HCT116 (cell line): ENCODE data around the gene ZBTB24.

Experiments used
- CTCF ChIP-seq, 3 experiments: fragments of 200-600 bp in 1 of 3; sonication (generic) in 1 of 3; IDR thresholded peaks in 2 of 3; conservative IDR thresholded peaks in 1 of 3; 2 replicates each; pipeline ENCODE4 v1.5.1; 2012 to 2017; ENCODE audit warnings: low read depth in 2 of 3, low read length in 2 of 3, antibody characterized with exemption in 1 of 3, borderline replicate concordance in 1 of 3, control low read depth in 1 of 3, mild to moderate bottlenecking in 1 of 3, mixed read lengths in 1 of 3, mixed run types in 1 of 3, moderate library complexity in 1 of 3; ENCODE audit not compliant: insufficient read depth in 1 of 3
- EZH2 ChIP-seq: fragments of 200-600 bp; sonication (generic); IDR thresholded peaks from 2 replicates; pipeline ENCODE4 v1.6.1; 2017; ENCODE audit warnings: antibody characterized with exemption, mixed run types
- POLR2A ChIP-seq: IDR thresholded peaks from 2 replicates; pipeline ENCODE4 v1.7.0; 2011; ENCODE audit warnings: borderline replicate concordance; ENCODE audit not compliant: insufficient read depth, insufficient read length; ENCODE audit errors: extremely low read depth
- POLR2AphosphoS5 ChIP-seq: IDR thresholded peaks from 2 replicates; pipeline ENCODE4 v1.6.1; 2011; ENCODE audit warnings: mild to moderate bottlenecking, low read depth, low read length, moderate library complexity
- RAD21 ChIP-seq: IDR thresholded peaks from 2 replicates; pipeline ENCODE4 v1.6.1; 2012; ENCODE audit warnings: low read depth, mild to moderate bottlenecking
- ZNF274 ChIP-seq: fragments of 200-500 bp; sonication (Bioruptor generic); IDR thresholded peaks from 2 replicates; pipeline ENCODE4 v1.6.1; 2014; ENCODE audit warnings: mild to moderate bottlenecking, low read depth, low read length, inconsistent platforms
- TF ChIP-seq, protein P1 (sequence below): IDR thresholded peaks from 2 replicates; pipeline ENCODE4 v1.6.1; 2012
- TF ChIP-seq, protein P2 (sequence below): IDR thresholded peaks from 2 replicates; pipeline ENCODE4 v1.6.1; 2012; ENCODE audit warnings: low read depth

- TF ChIP-seq, protein P1, sequence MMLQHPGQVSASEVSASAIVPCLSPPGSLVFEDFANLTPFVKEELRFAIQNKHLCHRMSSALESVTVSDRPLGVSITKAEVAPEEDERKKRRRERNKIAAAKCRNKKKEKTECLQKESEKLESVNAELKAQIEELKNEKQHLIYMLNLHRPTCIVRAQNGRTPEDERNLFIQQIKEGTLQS, result no peak
- TF ChIP-seq CTCF (IDR thresholded peaks at IDR 0.05 in 2 of 3, conservative IDR thresholded peaks at IDR 0.05 in 1 of 3; ENCODE audit: borderline replicate concordance in 1 of 3, insufficient read depth in 1 of 3, low read depth in 2 of 3, low read length in 2 of 3) (no peak), EZH2 (no peak), POLR2A (no peak), ZNF274 (no peak), POLR2AphosphoS5 (no peak), RAD21 (no peak)
- TF ChIP-seq, protein P2, sequence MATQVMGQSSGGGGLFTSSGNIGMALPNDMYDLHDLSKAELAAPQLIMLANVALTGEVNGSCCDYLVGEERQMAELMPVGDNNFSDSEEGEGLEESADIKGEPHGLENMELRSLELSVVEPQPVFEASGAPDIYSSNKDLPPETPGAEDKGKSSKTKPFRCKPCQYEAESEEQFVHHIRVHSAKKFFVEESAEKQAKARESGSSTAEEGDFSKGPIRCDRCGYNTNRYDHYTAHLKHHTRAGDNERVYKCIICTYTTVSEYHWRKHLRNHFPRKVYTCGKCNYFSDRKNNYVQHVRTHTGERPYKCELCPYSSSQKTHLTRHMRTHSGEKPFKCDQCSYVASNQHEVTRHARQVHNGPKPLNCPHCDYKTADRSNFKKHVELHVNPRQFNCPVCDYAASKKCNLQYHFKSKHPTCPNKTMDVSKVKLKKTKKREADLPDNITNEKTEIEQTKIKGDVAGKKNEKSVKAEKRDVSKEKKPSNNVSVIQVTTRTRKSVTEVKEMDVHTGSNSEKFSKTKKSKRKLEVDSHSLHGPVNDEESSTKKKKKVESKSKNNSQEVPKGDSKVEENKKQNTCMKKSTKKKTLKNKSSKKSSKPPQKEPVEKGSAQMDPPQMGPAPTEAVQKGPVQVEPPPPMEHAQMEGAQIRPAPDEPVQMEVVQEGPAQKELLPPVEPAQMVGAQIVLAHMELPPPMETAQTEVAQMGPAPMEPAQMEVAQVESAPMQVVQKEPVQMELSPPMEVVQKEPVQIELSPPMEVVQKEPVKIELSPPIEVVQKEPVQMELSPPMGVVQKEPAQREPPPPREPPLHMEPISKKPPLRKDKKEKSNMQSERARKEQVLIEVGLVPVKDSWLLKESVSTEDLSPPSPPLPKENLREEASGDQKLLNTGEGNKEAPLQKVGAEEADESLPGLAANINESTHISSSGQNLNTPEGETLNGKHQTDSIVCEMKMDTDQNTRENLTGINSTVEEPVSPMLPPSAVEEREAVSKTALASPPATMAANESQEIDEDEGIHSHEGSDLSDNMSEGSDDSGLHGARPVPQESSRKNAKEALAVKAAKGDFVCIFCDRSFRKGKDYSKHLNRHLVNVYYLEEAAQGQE, result no peak
Observed at GRCh38 chr6:109485266-109485935, 2.4 kb upstream of the ZBTB24 start.
